Peyer's patch (tissue), 4 donors: ENCODE data around the gene SLC2A1.

Experiments used
- POLR2A ChIP-seq, 2 donors: fragments of 450-650 bp; IDR thresholded peaks; one replicate each; pipeline ENCODE4 v1.5.1; 2017; ENCODE audit warnings: antibody characterized with exemption in 2 of 2, mild to moderate bottlenecking in 2 of 2, moderate library complexity in 2 of 2
- TF ChIP-seq, protein P1 (sequence below), 6 experiments: fragments of 450-650 bp in 4 of 6; fragments of 200-600 bp in 2 of 6; sonication (generic) in 1 of 6; IDR thresholded peaks; one replicate each; pipeline ENCODE4 v1.5.1; 2017 to 2019; ENCODE audit warnings: antibody characterized with exemption in 6 of 6, mild to moderate bottlenecking in 3 of 6, moderate library complexity in 1 of 6

DNA sequence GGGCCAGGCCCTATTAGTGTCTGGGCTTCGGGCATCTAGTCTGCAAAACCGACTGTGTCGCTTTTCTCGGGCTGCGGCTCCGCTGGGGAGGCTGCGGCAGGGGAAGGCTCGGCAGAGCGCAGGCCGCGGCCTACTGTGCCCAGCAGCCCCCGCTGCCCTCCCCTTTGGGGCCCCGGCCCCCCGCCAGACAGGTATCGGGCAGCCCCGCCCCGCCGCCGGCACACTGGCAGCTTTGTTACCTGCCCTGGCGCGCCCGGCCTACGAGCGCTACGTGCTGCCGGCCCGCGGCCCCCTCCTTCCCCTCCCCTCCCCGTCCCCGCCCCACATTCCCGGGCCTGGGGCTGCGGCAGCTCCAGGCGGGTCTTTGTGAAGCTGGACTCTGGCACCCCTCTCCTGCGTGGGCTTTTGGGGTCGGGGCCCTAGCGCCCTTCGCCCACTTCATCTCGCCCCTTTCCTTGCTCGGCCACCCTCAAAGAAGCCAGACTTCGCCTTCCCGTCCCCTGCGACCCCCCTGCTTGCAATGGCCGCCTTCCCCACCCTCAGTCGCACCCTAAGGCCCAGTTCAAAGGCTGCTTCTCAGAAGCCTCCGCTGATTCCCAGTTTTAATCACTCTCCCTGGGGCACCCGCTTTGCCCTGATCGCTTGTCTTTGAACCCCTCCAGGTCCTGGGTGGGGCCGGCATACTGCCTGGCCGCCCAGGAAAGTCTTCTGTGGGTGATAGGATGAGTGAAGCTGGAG lies 48.9 kb upstream of the SLC2A1 start:
- TF ChIP-seq, protein P1, sequence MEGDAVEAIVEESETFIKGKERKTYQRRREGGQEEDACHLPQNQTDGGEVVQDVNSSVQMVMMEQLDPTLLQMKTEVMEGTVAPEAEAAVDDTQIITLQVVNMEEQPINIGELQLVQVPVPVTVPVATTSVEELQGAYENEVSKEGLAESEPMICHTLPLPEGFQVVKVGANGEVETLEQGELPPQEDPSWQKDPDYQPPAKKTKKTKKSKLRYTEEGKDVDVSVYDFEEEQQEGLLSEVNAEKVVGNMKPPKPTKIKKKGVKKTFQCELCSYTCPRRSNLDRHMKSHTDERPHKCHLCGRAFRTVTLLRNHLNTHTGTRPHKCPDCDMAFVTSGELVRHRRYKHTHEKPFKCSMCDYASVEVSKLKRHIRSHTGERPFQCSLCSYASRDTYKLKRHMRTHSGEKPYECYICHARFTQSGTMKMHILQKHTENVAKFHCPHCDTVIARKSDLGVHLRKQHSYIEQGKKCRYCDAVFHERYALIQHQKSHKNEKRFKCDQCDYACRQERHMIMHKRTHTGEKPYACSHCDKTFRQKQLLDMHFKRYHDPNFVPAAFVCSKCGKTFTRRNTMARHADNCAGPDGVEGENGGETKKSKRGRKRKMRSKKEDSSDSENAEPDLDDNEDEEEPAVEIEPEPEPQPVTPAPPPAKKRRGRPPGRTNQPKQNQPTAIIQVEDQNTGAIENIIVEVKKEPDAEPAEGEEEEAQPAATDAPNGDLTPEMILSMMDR (IDR thresholded peaks at IDR 0.05): no peak
- no peak for TF ChIP-seq POLR2A (IDR thresholded peaks at IDR 0.05)
